ENCODE data around the gene GDF11.

Gene GDF11

DNA sequence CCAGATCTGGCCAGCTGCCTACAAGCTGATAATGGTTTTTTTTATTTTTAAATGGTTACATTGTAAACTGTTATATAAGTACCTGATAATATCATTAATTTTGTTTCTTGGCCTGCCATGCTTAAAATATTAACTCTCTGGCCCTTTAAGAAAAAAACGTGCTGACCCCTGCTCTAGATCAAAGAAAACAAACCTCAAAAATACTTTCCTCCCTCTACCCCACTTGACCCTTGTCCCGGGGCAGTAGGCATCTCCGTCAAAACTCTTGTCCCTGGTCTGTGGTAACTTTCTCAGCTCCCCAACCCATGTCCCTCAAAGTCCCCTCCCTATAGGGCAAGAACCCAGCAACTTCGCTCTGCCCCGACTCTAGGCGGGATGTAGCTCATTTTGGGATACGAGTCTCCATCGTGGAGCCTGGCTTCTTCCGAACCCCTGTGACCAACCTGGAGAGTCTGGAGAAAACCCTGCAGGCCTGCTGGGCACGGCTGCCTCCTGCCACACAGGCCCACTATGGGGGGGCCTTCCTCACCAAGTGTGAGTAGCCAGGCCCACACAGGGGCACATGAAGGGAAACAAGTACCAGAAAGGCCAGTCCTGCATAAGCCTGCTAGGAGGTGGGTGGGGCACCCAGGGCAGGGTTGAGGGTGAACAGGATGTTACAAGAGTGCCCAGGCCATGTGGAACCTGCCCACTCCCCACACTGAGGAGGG is 19.3 kb upstream of the GDF11 start:
- no peak for ATAC-seq

DNA sequence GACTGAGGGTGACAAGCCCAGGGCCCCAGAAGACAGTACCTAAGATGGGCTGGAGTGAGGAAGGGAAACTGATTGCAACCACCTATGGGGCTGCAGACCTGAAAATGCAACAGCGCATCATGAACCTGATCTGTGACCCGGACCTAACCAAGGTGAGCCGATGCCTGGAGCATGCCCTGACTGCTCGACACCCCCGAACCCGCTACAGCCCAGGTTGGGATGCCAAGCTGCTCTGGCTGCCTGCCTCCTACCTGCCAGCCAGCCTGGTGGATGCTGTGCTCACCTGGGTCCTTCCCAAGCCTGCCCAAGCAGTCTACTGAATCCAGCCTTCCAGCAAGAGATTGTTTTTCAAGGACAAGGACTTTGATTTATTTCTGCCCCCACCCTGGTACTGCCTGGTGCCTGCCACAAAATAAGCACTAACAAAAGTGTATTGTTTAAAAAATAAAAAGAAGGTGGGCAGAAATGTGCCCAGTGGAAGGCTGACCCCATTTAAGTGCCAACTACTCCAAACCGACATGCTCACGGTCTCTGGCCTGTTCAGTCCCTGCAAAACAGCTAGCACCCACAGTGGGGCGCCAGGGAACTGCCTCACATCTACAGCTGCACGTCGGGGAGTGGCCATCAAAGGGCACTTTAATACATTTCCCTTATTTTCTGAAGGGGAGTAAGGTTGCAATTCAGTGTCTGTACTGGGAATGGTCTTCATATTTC is 18.5 kb upstream of the GDF11 start:
- ATAC-seq (no peak), DNase-seq (peak; percentile 73)

More for the DNA sequence above, 19.3 kb upstream of the GDF11 start:
- DNase-seq, result no peak

DNA sequence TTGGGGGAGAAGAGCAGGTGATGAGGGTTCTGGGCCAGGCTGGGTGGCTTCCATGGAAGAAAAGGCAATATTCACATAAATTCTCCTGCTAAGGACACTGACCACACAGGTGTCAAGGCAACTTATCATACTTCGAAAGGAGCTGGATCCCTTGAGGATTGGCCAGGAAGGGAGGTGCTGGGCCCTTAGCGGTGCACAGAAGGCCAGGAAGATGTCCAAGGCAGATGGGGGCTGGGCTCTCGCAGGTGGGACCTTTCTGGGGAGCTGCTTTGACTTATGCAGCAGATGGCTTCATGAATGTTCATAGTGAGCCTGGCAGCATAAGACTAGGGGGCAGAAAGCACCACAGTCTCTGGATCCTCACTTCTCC is 18.0 kb upstream of the GDF11 start:
- no peak for DNase-seq
- no peak for ATAC-seq

DNA sequence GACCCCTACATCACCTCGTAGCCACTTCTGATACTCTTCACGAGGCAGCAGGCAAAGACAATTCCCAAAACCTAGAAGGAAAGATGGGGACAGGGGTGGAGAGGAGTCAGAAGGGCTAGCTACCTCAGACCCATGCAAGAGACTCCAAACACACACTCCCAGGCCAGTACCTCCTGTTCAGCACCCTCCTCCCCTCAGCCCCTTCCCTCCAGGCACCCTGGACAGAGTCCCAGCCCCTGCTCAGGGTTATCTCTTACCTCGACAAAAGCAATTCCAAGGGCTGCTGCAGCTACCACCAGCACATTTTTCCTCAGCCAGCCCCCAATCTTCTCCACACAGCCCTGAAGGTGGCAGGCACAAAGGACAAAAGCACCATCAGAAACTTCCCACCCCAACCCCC is 17.4 kb upstream of the GDF11 start:
- DNase-seq (no peak), ATAC-seq (no peak)

DNA sequence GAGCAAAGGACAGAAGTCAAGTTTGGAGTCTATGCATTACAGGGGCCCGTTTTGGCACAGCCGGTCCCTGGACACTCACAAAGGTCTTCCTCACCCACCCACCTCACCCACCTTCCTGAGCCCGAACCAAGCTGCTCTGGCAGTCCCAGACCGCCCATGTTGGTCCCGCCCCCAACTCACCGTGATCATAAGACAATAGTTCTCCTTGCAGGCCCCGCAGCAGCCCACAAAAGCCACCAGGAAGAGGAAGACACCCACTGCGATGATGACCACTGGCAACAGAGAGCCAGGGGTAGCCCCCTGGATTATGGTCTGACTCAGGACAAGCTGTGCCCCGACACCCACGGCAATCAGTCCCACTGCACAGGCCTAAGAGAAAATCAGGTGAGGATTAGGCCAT is 16.0 kb upstream of the GDF11 start:
- ATAC-seq, result no peak
- no peak for DNase-seq

DNA sequence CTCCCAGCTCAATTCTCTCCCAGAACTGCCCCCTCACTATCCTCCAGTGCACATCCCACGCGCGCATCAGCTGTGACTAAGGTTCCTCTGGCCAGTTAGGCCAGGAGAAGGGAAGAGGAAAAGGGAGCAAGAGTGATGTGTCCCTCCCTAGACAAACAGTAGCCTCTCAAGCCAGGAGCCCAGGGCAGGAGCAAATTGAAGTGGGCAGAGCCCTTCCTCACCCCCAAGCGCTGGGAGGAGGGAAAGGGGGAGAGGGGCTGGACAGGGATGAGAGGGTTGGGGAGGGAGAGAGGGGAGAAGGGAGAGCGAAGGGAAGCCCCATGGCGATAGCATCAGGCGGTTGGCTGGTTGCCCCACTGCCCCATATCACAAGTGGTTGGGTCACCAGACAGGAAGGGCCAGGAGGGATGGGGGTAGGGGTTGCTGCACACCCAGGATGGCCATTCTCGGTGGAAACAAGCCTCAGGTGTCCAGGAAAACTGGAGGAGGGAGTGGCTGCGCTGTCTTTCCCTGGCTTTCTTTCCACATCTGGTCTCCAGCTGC is 15.2 kb upstream of the GDF11 start:
- no peak for ATAC-seq
- DNase-seq, result no peak

DNA sequence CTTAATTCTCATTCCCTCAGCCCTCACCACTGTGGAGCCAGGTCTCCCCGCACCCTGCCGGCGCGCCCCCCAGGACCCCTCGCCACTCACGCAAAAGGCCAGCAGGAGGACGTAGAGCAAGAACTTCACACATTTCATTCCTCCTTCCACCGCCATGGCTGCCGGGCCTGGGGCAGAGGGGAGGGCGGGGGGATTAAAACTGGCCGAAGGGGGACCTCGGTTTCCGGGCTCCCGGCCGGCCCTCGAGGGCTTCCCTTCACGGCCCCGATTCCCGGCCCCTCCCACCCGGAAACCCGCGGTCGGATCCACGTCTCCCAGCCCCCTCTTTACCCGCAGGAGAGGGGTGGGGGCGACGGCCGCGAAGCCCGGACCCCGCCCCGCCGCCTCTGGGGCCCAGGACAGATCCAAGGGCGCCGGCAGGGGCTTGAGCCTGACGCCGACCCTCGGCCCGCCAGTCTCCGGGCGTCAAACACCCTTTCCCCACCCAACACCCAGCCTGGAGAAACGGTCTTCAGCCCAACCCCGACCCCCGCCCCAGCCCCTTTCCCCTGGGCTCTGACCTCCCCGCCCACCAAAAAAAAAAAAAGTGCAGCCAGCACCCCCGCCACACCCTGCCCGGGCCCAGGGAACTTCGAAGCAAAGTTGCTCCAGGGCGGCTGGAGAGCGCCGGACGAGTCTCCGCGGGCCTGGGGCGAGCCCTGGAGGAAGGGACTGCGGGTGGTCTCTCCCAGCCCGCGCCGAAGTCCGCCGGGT is 14.6 kb upstream of the GDF11 start:
- ATAC-seq (no peak), DNase-seq (peak; percentile 49)

DNA sequence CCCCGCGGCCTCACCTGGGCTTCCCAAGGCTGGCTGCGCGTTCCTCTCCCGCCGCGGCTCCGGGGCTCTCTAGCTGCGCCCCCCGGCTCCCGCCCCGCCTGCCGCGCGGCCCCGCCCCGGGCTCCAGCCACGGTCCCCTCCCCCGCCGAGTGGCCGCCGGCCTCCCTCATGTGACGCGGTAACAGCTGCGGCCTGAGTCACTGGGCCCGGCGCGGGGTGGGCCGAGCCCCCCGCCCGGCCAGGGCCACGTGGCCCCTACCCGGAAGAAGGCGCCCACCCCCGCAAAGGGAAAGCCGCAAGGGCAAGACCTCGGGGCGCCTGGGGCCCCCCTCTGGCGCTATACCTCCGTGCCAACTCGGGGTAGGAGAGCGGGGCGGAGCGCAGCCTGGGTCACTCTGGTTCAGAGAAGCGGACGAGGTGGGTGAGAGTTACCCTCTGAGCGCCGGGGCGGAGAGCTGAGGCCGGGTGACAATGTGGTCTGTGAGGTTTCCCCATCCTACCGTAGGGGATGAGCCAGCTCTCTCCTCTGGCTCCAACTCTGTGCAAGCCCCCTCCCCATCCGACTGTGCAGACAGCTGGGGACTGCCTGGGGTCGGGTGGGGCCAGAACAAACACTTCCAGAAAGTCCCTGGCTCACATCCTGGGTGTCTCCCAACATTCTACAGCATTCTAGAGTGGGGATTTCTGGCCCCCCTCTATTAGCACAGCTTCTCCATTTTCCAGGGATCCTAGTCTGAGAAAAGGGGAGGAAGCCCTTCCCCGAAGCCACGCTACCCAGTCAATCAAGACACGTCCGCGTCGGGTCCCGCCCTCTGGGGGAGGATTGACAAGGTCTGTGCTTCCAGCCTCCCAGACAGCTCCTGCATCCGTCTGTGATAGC is 13.7 kb upstream of the GDF11 start, which contains the start of gene CD63:
Gene CD63, minus strand, starts transcription at position 71 of the 880 bp plus-strand sequence. CDS start 668 bp downstream, outside the sequence.
- DNase-seq, result peak; percentile 86
- peak; percentile 79 for ATAC-seq

DNA sequence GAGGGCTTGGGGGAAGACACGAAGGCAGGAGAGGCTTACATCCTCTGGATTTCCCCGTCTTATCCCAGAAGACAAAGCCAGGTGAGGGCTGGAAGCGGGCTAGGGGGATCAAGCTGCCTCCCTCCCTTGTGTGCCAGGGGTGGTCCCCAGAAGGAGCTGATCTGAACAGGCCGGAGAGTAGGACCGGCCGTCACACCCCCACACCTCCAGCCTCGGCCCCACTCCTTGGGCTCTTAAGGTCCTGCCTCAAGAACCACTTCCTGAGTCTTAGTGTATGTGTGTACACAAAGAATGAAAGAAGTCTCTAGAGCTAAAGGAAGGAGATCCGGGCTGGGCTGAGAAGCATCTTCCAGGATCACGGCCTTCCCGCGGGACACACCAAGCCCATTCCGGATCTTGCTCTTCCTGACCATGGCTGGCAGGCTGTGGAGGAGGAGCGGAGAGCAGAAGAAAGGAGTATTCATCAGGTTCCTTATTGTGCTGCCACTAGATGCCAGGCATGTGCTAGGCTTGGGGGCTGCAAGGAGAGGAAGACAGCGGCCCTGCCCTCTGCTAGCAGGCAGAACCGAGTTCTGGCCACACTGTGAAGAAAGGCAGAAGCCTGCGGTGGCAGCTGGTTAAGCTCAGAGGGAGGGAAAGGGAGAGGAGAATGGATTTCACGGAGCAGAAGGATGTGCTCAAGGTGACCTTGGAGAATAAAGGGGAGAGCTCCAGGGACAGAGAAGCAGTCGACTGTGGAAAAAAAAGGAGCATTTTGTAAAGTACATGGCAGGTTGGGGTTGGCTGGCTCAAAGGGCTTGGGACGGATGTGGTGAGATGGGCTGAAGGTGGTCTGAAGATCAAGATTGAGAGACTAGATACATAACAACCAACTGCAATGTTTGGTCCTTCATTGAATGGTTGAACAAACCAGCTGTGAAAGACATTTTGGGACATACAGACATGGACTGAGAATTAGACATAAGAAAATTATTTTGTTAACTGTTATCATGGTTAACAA is 12.8 kb upstream of the GDF11 start:
- DNase-seq (peak; percentile 42), ATAC-seq (peak; percentile 30)

DNA sequence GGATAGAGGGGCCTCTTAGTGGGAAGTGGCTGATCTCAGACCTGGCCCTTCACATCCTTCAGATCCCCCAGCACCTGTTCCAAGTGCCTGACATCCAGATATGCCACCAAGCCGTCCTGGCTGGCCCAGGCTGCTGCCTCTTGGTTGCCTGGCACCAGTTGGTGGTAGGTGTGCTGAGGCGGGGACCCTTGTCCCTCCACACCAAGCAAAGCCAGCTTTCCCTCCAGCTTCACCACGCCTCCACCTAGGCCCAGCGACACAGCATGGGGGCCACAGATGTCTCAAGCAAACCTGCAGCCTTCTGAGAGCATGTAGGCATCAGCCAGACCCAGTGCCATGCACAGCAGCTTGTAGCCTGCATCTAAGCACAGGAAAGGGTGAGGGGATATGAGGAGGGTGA is 10.6 kb upstream of the GDF11 start:
- no peak for ATAC-seq
- no peak for DNase-seq

DNA sequence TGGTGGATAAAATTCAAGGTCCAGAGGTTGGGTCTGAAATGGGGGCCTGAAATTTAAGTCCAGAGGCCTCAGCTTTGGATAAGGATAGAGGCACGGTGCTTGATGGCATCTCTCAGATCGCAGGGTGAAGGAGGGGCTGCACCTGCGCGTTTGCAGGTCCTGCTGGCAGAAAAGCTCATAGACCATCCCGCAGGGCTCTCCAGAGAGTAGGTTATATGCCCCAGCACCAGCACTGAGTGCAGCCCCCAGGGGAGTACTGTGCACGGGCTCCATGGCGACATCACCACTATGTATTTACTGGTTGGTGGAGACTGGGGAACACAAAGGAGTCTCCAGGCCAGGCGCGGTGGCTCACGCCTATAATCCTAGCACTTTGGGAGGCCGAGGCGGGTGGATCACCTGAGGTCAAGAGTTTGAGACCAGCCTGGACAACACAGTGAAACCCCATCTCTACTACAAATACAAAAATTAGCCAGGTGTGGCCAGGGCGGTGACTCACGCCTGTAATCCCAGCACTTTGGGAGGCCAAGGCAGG is 9.8 kb upstream of the GDF11 start:
- no peak for ATAC-seq
- no peak for DNase-seq

DNA sequence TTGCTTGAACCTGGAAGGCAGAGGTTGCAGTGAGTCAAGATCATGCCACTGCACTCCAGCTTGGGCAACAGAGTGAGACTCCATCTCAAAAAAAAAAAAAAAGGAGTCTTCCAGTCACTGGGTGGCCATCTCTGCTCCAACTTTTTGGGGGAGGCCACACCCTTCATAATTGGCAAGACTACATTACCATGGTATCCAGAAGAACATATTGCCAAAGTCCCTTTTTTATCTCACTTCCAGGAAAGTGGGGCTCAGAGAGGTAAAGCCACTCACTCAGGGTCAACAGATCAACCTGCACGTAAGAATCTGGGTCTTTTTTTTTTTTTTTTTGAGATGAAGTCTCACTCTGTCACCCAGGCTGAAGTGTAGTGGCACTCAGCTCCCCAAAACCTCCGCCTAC is 9.1 kb upstream of the GDF11 start:
- ATAC-seq, result no peak
- DNase-seq, result no peak

DNA sequence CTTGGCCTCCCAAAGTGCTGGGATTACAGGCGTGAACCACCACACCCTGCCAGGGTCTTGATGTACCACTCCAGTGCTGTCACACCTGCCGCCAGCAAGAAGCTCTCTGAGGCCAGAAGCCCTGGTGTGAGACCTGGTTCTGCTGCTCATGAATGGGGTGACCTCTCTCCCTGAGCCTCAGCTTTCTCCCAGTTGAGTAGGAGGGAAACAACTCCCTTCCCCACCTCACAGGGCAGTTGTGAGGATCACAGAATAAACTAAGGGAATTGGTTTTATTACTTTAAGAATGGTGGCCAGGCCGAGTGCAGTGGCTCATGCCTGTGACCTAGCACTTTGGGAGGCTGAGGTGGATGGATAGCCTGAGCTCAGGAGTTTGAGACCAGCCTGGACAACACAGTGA is 8.3 kb upstream of the GDF11 start:
- DNase-seq (no peak), ATAC-seq (no peak)

DNA sequence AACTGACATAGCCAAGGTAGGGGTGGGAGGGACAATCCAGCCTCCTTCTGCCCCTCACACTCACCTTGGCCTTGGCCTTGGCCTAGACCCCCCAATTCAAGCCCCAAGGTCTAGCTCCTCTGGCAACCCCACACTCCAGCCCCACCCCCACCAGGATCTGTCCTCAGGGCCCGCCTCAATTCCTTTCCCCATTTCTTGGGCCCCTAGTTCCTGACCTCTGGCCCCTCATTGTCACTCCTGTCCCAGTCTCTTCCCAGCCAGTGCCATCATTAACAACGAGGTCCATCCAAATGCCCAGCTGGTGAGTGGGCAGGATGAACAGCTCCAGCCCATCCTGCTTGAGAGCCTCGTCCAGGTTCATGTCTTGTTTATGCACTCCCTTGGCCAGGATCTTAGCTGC is 6.8 kb upstream of the GDF11 start:
- DNase-seq (no peak), ATAC-seq (no peak)

DNA sequence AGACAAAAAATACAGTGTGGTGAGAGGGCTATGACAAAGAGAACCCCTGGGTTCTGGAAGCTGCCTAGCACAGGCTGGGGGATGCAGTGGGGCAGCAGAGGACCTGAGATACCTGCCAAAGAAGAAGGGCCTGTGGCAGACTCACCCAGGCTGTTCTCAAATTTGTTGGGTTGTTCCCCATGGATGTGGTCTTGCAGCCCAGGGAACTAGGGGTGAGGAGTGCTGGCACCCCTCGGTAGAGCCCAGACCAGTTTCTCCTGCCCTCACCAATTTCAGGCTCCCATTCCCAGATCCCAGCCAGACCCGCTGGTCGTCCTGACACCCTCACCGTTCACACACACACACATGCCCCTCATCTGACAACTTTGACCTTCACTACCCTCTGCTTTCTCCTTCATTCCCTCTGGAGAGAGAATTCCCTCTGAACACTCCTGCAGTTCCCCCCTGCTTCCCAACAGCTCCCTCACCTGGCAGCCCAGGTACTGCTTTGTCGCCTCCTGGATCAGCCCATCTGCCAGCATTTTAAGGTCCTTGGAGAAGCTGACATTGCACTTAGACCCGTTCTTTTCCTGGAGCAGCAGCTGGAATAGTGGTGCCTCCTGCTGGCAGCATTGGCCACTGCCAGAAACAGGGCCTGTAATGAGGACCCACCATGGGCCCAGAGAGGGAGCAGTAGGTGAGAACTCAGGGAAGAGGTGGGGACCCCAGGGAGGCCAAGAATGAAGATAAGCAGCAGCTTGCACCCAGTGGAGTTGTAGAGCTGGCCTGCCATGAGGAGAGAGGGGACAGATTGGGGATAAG is 5.9 kb upstream of the GDF11 start:
- DNase-seq (peak; percentile 75), ATAC-seq (peak; percentile 38)

DNA sequence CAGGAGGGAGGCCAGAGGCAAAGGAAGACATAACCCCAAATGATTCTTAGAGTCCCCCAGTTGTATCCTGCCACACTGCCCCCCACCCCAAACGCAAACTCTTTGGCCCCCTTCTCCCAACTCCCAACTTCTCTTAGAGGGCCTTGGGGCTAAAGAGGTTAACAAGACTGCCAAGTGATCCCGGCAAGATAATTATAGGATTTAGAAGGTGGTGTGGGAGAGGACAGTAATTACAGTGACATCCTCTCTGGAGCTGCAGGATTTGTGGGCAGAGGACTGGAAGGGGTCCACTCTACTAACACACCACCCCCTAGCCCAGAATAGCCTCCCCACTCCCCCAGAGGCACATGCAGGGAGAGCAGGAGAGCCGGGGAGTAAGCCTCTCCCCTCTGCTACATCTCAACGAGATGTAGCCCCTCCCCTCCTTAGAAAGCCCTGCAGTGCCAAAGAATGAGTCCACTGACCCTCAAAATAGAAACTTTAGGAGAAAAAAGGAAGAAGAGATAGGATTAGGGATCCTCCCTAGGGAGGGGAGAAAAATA is 5.3 kb upstream of the GDF11 start:
- DNase-seq (no peak), ATAC-seq (no peak)

DNA sequence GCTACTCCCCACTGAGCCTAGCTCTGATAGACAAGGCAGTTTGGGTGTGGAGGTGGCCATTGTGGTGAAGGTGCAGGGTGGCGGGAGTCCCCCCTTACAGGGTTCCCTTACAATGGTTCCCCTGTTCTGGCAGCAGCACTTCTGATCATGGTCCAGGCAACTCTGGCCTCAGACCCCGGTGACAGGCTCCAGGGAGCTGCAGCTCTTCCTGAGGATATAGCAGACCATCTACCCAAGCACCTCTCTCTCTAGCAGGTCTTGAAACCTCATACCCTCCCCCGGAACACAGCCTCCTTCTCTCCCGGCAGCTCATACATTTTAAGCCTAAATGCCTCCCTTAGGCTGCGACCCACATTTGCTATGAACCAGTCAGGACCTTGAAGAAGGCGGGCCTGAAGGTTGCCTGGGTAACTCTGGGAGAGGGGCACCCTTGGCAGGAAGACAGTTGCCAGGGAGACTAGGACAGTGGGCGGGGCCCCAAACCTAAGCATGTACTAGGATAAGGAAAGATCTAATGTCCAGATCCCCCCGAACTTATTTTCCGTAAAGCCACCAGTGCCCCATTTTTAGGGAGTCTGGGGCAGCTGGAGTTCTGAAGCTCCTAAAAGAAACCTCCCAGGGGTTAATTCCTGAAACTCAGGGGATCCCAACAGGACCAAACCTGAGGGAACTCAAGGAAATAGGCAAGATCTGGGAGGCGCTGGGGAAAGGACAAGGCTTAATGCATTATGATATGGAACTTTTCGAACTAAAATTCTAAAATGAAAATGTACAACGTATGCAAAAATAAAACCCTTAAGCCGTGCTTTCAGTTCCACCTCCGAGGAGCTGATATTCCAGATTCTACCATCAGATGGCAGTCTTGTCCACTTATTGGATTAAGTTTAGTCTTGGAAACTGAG is 4.5 kb upstream of the GDF11 start:
- DNase-seq (peak; percentile 84), ATAC-seq (peak; percentile 87)

DNA sequence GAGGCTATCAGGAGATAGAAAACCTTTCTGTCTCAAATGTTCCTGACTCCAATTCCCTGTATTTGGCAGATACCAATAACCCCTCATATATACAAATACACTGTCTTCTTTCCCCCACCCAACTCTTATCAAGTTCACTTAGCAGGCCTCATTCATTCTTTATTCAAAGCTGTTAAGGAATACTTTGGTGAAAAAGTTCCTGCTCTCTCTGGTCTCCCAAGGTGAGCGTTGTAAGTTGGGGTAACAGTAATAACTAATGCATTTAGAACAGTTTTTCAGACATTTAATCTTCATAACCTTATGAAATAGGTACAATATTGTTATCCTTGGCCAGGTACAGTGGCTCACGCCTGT is 3.9 kb upstream of the GDF11 start:
- DNase-seq, result no peak
- no peak for ATAC-seq

Data from stimulated activated naive CD8-positive, alpha-beta T cell treated with anti-CD3 and anti-CD28 coated beads, Interleukin-15, Interleukin-2, amounts not matched to agents 100 U/mL and 50 U/mL, for 24 hours (primary cell).